HG03159 (cell line): Measurements from ENCODE around the gene FAM76A.
"Not testable (repeated sequence)": the region's sequence is repeated elsewhere in the genome, so short reads cannot be mapped to it uniquely, and the experiment has no call there.

Experiments used
- ATAC-seq: cut with Tn5 transposase; IDR thresholded peaks from one replicate; pipeline ENCODE4 v1.9.1; 2021; ENCODE audit warnings: mild to moderate bottlenecking, moderate library complexity; ENCODE audit not compliant: unreplicated experiment

Gene FAM76A

DNA sequence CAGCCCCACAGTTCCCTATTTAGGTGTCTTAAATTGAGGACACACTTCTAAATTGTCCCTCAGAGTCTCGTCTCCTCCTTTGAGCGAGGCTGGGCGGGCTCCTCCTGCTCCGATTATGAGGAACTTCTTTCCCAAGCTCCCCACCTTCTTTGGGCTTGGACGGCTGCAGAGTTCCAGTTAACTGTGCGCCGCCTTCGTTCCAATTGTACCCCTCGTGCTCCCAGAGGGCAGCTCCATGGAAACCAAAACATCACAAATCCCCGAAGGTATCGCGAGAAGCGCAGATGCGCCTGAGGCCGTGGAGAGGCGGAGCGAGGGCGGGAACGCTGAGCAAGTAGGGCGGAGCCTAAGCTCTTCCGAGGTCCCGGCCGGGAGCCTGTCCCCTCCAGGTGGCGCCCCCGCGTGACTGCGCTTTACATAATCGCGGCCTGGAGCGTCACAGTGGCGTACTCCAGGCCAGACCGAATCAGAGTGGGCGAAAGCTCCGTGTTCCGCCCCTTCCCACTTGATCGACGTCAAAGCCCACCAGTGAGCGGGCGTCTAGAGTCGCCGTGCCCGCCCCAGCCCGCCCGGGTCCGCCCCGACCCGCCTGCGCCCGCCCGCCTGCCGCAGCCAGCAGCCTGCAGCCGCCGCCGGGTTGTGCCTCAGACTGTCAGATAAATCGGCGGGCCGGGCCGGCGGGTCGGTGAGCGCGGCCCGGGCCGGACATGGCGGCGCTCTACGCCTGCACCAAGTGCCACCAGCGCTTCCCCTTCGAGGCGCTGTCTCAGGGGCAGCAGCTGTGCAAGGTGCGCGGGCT is at the start of gene FAM76A:
Gene FAM76A (plus strand): TSS at position 588 of the 799 bp plus-strand sequence. CDS start 120 bp downstream, at position 708.
- peak; percentile 85 for ATAC-seq

- ATAC-seq = no peak
Measured at GRCh38 chr1:27676410-27676809, 49.4 kb upstream of the FAM76A start.

GRCh38 chr1:27678747-27679146 is 47.0 kb upstream of the FAM76A start:
- ATAC-seq = no peak

- not testable (repeated sequence) for ATAC-seq
Measured at GRCh38 chr1:27680225-27680791, 45.5 kb upstream of the FAM76A start.

GRCh38 chr1:27681580-27681979 is 44.2 kb upstream of the FAM76A start:
- not testable (repeated sequence) for ATAC-seq

- ATAC-seq = no peak
Measured at GRCh38 chr1:27682351-27682944, 43.3 kb upstream of the FAM76A start.

GRCh38 chr1:27684176-27684575 is 41.6 kb upstream of the FAM76A start:
- ATAC-seq = no peak

GRCh38 chr1:27686223-27686990 is 39.4 kb upstream of the FAM76A start:
- ATAC-seq = no peak

DNA sequence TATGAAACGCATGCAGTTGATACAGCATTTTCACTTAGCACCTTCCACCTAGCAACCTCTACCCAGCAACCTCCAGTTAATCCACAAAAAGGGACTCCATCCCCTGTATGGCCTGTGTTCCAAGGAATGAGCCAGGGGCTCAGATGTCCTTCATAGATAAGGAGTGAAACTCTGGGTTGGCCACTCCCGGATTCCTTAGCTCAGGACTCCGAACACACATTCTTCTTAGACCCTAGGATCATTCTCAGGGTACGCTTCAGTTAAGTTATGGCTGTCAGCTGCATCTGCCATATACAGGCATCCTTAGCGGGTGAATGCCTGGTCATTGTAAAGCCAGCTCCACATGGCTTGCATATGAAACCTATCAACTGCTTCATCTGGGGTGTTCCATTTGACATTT is 37.9 kb upstream of the FAM76A start:
- ATAC-seq = no peak

- no peak for ATAC-seq
Measured at GRCh38 chr1:27689423-27690173, 36.2 kb upstream of the FAM76A start.

DNA sequence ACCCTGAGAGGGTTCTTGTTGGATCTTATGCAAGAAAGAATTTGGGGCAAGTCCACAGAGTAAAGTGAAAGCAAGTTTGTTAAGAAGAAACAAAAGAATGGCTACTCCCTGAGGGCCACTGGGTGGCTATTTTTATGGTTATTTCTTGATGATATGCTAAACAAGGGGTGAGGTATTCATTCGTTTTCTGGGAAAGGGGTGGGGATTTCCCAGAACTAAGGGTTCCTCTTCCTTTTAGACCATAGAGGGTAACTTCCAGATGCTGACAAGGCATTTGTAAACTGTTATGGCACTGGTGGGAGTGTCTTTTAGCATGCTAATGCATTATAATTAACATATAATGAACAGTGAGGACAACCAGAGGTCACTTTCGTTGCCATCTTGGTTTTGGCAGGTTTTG is 35.6 kb upstream of the FAM76A start:
- ATAC-seq = no peak

GRCh38 chr1:27696835-27697234 is 28.9 kb upstream of the FAM76A start:
- ATAC-seq = not testable (repeated sequence)

DNA sequence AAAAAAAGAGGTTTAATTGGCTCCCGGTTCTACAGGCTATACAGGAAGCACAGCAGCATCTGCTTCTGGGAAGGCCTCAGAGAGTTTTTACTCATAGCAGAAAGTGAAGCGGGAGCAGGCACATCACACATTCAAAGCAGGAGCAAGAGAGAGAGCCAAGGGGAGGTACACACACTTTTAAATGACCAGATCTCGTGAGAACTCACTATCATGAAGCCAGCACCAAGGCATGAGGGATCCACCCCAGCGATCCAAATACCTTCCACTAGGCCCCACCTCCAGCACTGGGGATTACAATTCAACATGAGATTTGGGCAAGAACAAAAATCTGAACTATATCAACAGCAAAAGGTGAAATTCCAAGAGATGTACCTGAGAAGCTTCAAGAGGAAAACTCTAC is 20.8 kb upstream of the FAM76A start:
- no peak for ATAC-seq

GRCh38 chr1:27705545-27705944 is 20.2 kb upstream of the FAM76A start:
- ATAC-seq = no peak

DNA sequence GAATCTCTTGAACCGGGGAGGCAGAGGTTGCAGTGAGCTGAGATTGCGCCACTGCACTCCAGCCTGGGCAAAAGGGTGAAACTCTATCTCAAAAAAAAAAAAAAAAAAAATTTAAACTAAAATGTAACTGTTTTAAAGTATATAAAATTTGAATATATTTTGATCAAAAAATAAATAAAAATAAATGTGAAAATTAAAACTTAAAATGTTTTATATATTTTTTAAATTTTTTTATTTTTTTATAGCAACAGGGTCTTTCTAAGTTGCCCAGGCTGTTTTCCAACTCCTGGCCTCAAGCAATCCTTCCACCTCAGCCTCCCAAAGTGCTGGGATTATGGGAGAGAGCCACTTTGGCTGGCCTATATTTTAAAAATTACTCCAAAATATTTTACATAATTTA is 15.2 kb upstream of the FAM76A start:
- ATAC-seq = no peak

DNA sequence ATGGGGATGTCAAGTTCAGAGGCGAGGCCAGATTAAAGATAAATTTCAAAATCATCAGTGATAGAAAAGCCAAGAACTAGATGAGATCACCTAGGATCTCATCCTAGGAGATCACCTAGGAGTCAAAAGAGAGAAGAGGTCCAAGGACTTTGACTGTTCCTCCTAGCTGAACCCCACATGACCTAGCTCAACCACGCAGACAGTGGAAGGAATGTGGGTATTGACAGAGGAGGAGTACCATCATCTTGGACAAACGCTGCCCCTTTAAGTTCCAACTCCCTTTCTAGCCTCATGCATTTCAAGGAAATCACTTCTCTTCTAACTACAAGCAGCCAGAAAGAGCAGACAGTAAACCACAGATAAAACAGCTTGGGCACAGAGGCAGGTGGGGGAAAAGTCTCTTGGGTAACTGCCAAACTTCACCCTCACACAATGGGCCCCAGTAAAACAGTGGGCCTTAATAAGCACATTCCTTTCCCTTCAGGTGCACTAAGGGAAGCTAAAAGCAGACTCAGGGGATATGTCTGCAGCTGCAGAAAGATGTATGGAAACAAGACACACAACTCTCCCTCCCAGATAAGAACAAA is 12.5 kb upstream of the FAM76A start:
- ATAC-seq = no peak

GRCh38 chr1:27713869-27714513 is 11.8 kb upstream of the FAM76A start:
- no peak for ATAC-seq

GRCh38 chr1:27716262-27716895 is 9.4 kb upstream of the FAM76A start:
- no peak for ATAC-seq
